ENCODE results near the gene CAV1. TPM values are rescaled to one million over a fixed set of nuclear protein-coding genes. Genes with fewer than 3 reads are reported as not detected.
A peak's percentile ranks its signal among the peaks of the same experiment; 100 is the strongest.

CAV1 gene
- total RNA-seq, 1 experiment from 2014 or later: 20.2 TPM

GRCh38 chr7:116522247-116522646, 2.6 kb upstream of the CAV1 start:
- no peak overlapping the region for H3K4ac ChIP-seq (ENCODE audit: low read depth, low read length)
- H2BK120ac ChIP-seq (ENCODE audit: low read depth, low read length, poor library complexity, severe bottlenecking): no peak overlapping the region
- no peak overlapping the region for H3K23ac ChIP-seq (ENCODE audit: insufficient read length, low read depth, low read length)
- no peaks in the 10 kb centered on the region for H4K20me1 ChIP-seq (ENCODE audit: control insufficient read depth, insufficient read depth, insufficient read length)
- Mint-ChIP-seq H3K27me3 (ENCODE audit: low read depth) (peaks cover 14% of the 10 kb centered on the region), H3K4me3 (0 out of 5 replicates have a peak overlapping the region, but pooled peaks of 1 of the 2 experiments have one; percentile 23), H3K4me1 (peaks cover 42 to 47% of the 10 kb centered on the region in 2 experiments), H3K9me3 (no peaks in the 10 kb centered on the region), H3K27ac (peak overlapping the region in 2 of 3 experiments; percentile 65 to 82; a peak in 2 of 7 replicates), H3K36me3 (ENCODE audit: insufficient read depth in 1 of 3, low read depth in 3 of 3) (no peaks in the 10 kb centered on the region)
- DNase-seq: no peak
- peak overlapping the region; percentile 62 for H3K27ac ChIP-seq (ENCODE audit: insufficient read length, low read depth, low read length)
- H4K5ac ChIP-seq (ENCODE audit: insufficient read length, low read depth, low read length): no peak overlapping the region
- WGBS (ENCODE audit: extremely low coverage, insufficient read length, low lambda C conversion rate): no CpG with 5 or more reads among the region's 5 CpGs
- H3K79me1 ChIP-seq (ENCODE audit: insufficient read depth, low read depth, low read length, poor library complexity, severe bottlenecking): no peaks in the 10 kb centered on the region
- H3K9ac ChIP-seq (ENCODE audit: extremely low read depth, insufficient read length, low read length): no peak overlapping the region
- peaks cover 4% of the 10 kb centered on the region; the same call in 1 of the 2 replicates for H3K4me1 ChIP-seq (ENCODE audit: insufficient read depth, low read length)
- H2BK5ac ChIP-seq (ENCODE audit: insufficient read length, low read length): no peak overlapping the region
- no peak overlapping the region for H3K56ac ChIP-seq (ENCODE audit: insufficient read length, low read depth, low read length)
- H2BK15ac ChIP-seq (ENCODE audit: low read depth, low read length): no peak overlapping the region
- no peak overlapping the region for H4K91ac ChIP-seq (ENCODE audit: insufficient read length, low read depth, low read length)
- TF ChIP-seq CTCF (conservative IDR thresholded peaks at IDR 0.05): no peak
- no peak overlapping the region for H3K14ac ChIP-seq (ENCODE audit: insufficient read depth, low read length)
- no peak overlapping the region for H2AK5ac ChIP-seq (ENCODE audit: insufficient read length, low read length)
- no peak overlapping the region for H2BK20ac ChIP-seq (ENCODE audit: low read depth, low read length, poor library complexity, severe bottlenecking)
- H3K18ac ChIP-seq (ENCODE audit: insufficient read length, low read depth, low read length): no peak overlapping the region
- no peak overlapping the region for H3K4me2 ChIP-seq (ENCODE audit: insufficient read depth, insufficient read length, low read length)
- no peaks in the 10 kb centered on the region for H3K79me2 ChIP-seq (ENCODE audit: insufficient read depth, low read length)
- H2AFZ ChIP-seq (ENCODE audit: low read length): no peak overlapping the region
- peaks cover 20% of the 10 kb centered on the region for H3K23me2 ChIP-seq (ENCODE audit: insufficient read length, low read depth, low read length, poor library complexity, severe bottlenecking)
- no peak overlapping the region for H2BK12ac ChIP-seq (ENCODE audit: insufficient read length, low read depth, low read length)
- H3K9me3 ChIP-seq (ENCODE audit: control insufficient read depth, low read depth, low read length): no peaks in the 10 kb centered on the region
- H3T11ph ChIP-seq (ENCODE audit: low read length): no peak overlapping the region
- no peaks in the 10 kb centered on the region for H3K27me3 ChIP-seq (ENCODE audit: insufficient read depth, low read length)
- H4K8ac ChIP-seq (replicated peaks; ENCODE audit: insufficient read length, low read depth, low read length): no peak overlapping the region

All from H9 (cell line).